Hippocampal formation (tissue), 2 donors: ENCODE data around the gene MFSD11.
"Not testable (repeated sequence)": the region's sequence is repeated elsewhere in the genome, so short reads cannot be mapped to it uniquely, and the experiment has no call there.

ENCODE experiments used
- DNase-seq, 2 donors: peaks; one replicate each; lab custom pipeline; 2025; lab: John Stamatoyannopoulos, UW

MFSD11 gene

GRCh38 chr17:76726776-76727718 lies 10.9 kb upstream of the MFSD11 start, which contains the start of gene METTL23:
Gene METTL23, plus strand, starts transcription at chr17:76726839. Its CDS starts 2,872 bp downstream, at chr17:76729711.
- no peak for DNase-seq

GRCh38 chr17:76727745-76728456 lies 10.0 kb upstream of the MFSD11 start:
- DNase-seq = no peak

GRCh38 chr17:76731800-76732733 lies 5.9 kb upstream of the MFSD11 start:
- DNase-seq = not testable (repeated sequence)

GRCh38 chr17:76732734-76733617 lies 4.9 kb upstream of the MFSD11 start:
- DNase-seq = no peak

GRCh38 chr17:76733618-76733957 lies 4.3 kb upstream of the MFSD11 start:
- DNase-seq = no peak

GRCh38 chr17:76734080-76734840 lies 3.7 kb upstream of the MFSD11 start:
- DNase-seq = no peak

- DNase-seq = no peak
Measured at GRCh38 chr17:76735006-76735405, 2.9 kb upstream of the MFSD11 start.

GRCh38 chr17:76735586-76736348 lies 2.2 kb upstream of the MFSD11 start:
- DNase-seq = no peak

- peak; percentile 60 to 67 for DNase-seq
Measured at GRCh38 chr17:76736349-76737081, 1.4 kb upstream of the MFSD11 start.

GRCh38 chr17:76737082-76737675 lies 740 bp upstream of the MFSD11 start, which contains the start of gene SRSF2:
Gene SRSF2, minus strand, starts transcription at chr17:76737331. Its CDS starts 171 bp downstream, at chr17:76737160.
- DNase-seq = peak; percentile 96 to 97

- DNase-seq = no peak
Measured at GRCh38 chr17:76738468-76738850, 540 bp downstream of the MFSD11 start.

GRCh38 chr17:76739568-76740115 lies 1.7 kb downstream of the MFSD11 start:
- DNase-seq = not testable (repeated sequence)

- no peak for DNase-seq
Measured at GRCh38 chr17:76740329-76741118, 2.6 kb downstream of the MFSD11 start.

GRCh38 chr17:76742958-76743357 lies 5.0 kb downstream of the MFSD11 start:
- no peak for DNase-seq

GRCh38 chr17:76744747-76745146 lies 6.8 kb downstream of the MFSD11 start:
- DNase-seq = no peak

- not testable (repeated sequence) for DNase-seq
Measured at GRCh38 chr17:76745785-76746184, 7.9 kb downstream of the MFSD11 start.
